Neuronal stem cell (in vitro differentiated cells): ENCODE measurements around the gene PRR14L.

Experiments
- DNase-seq: peaks from one replicate; pipeline ENCODE4 v3.0.0-alpha.2; 2013; ENCODE audit warnings: low spot score
- H2AFZ ChIP-seq: one replicate; pipeline ENCODE4 v1.6.1; 2013; ENCODE audit warnings: mild to moderate bottlenecking, low read length, inconsistent platforms
- H2AK5ac ChIP-seq: 2 replicates; pipeline ENCODE4 v1.6.1; 2013; ENCODE audit warnings: low read depth, mild to moderate bottlenecking, inconsistent platforms, low read length, moderate library complexity, mixed read lengths
- H2BK120ac ChIP-seq: 2 replicates; pipeline ENCODE4 v1.6.1; 2013; ENCODE audit warnings: low read depth, mild to moderate bottlenecking, inconsistent platforms, low read length, moderate library complexity, mixed read lengths
- H2BK12ac ChIP-seq: one replicate; pipeline ENCODE4 v1.6.1; 2013; ENCODE audit warnings: low read length, inconsistent platforms
- H2BK15ac ChIP-seq: 2 replicates; pipeline ENCODE4 v1.6.1; 2013; ENCODE audit warnings: mild to moderate bottlenecking, low read length, inconsistent platforms, mixed read lengths
- H2BK5ac ChIP-seq: one replicate; pipeline ENCODE4 v1.6.1; 2013; ENCODE audit warnings: inconsistent platforms, mild to moderate bottlenecking, low read length, moderate library complexity
- H3K14ac ChIP-seq: one replicate; pipeline ENCODE4 v1.6.1; 2013; ENCODE audit warnings: low read length, inconsistent platforms
- H3K18ac ChIP-seq: 2 replicates; pipeline ENCODE4 v1.6.1; 2013; ENCODE audit warnings: low read length, inconsistent platforms
- H3K23ac ChIP-seq: 2 replicates; pipeline ENCODE4 v1.6.1; 2013; ENCODE audit warnings: low read depth, mild to moderate bottlenecking, mixed read lengths, low read length, inconsistent platforms; ENCODE audit not compliant: poor library complexity
- H3K27ac ChIP-seq: replicated peaks from 3 replicates; pipeline ENCODE4 v1.5.1; 2013; ENCODE audit warnings: low read length, inconsistent platforms
- H3K27me3 ChIP-seq, 3 experiments: 2 replicates each; pipeline ENCODE4 v1.6.1; 2013; ENCODE audit warnings: low read length in 3 of 3, mild to moderate bottlenecking in 2 of 3, inconsistent platforms in 1 of 3, low read depth in 1 of 3, mixed read lengths in 1 of 3, moderate library complexity in 1 of 3; ENCODE audit not compliant: control insufficient read depth in 3 of 3, insufficient read depth in 3 of 3
- H3K36me3 ChIP-seq, 2 donors: replicated peaks in 1 of 2; 2 replicates each; pipeline ENCODE4 v1.6.1; 2013; ENCODE audit warnings: low read length in 2 of 2; ENCODE audit not compliant: control insufficient read depth in 2 of 2, insufficient read depth in 2 of 2
- H3K4ac ChIP-seq: 2 replicates; pipeline ENCODE4 v1.6.1; 2013; ENCODE audit warnings: inconsistent platforms, mild to moderate bottlenecking, low read length, moderate library complexity
- H3K4me1 ChIP-seq, 2 donors: 1 replicate in 1 of 2; 2 replicates in 1 of 2; pipeline ENCODE4 v1.6.1; 2013; ENCODE audit warnings: low read length in 2 of 2, low read depth in 1 of 2; ENCODE audit not compliant: control insufficient read depth in 2 of 2, insufficient read depth in 1 of 2
- H3K4me2 ChIP-seq: one replicate; pipeline ENCODE4 v1.6.1; 2013; ENCODE audit warnings: mild to moderate bottlenecking, low read length, inconsistent platforms; ENCODE audit not compliant: insufficient read depth, poor library complexity, severe bottlenecking
- H3K4me3 ChIP-seq, 2 donors: 2 replicates each; pipeline ENCODE4 v1.5.1; 2013; ENCODE audit warnings: low read length in 2 of 2, mild to moderate bottlenecking in 2 of 2, inconsistent platforms in 1 of 2, moderate library complexity in 1 of 2
- H3K79me1 ChIP-seq: one replicate; pipeline ENCODE4 v1.6.1; 2013; ENCODE audit warnings: low read depth, mild to moderate bottlenecking, inconsistent platforms, low read length, moderate library complexity
- H3K9ac ChIP-seq: one replicate; pipeline ENCODE4 v1.6.1; 2013; ENCODE audit warnings: mild to moderate bottlenecking, low read depth, low read length, inconsistent platforms; ENCODE audit not compliant: poor library complexity
- H3K9me3 ChIP-seq, 2 donors: replicated peaks in 1 of 2; 2 replicates each; pipeline versions ENCODE3 to v1.6.1; 2013; ENCODE audit warnings: low read length in 2 of 2, mild to moderate bottlenecking in 2 of 2, inconsistent platforms in 1 of 2, low read depth in 1 of 2, mixed read lengths in 1 of 2, moderate library complexity in 1 of 2; ENCODE audit not compliant: control insufficient read depth in 2 of 2, insufficient read depth in 1 of 2
- H4K8ac ChIP-seq: one replicate; pipeline ENCODE4 v1.6.1; 2013; ENCODE audit warnings: low read depth, mild to moderate bottlenecking, inconsistent platforms, low read length, moderate library complexity
- H4K91ac ChIP-seq: one replicate; pipeline ENCODE4 v1.6.1; 2013; ENCODE audit warnings: low read length, low read depth, mild to moderate bottlenecking, inconsistent platforms; ENCODE audit not compliant: poor library complexity
- WGBS, 2 donors: extraction: QIAGEN DNeasy Blood & Tissue Kit; methylation state at CpG; one replicate each; pipeline ENCODE4 v1.1.7; 2013; ENCODE audit warnings: missing lambda C conversion rate in 2 of 2, mixed read lengths in 1 of 2; ENCODE audit not compliant: insufficient read length in 2 of 2, insufficient replicate concordance in 1 of 2; ENCODE audit errors: extremely low coverage in 2 of 2; 5-methylcytosine and 5-hydroxymethylcytosine counted together

PRR14L gene

GRCh38 chr22:31737932-31738331 lies 12.0 kb downstream of the PRR14L start:
- H3K36me3 ChIP-seq, result peaks cover 11 to 69% of the 10 kb centered on the region in 2 donors

DNA sequence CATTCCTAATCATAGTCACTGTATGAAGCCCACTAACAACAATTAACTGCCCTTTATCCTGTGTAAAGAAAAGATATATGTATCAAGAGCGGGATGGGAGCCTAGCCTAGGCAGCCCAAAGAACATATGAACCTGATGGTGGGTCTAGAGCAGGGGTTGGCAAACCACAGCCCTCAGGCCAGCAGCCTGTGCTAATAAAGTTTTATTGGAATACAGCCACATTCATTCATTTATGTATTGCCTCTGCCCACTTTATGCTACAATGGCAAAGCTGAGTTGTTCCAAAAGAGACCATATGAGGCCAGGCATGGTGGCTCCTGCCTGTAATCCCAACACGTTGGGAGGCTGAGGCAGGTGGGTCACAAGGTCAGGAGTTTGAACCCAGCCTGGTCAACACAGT lies 13.5 kb downstream of the PRR14L start:
- Histone ChIP-seq H4K8ac (peak overlapping the region; percentile 9), H3K4me1 (peaks cover 0 to 1% of the 10 kb centered on the region in 2 donors), H2AFZ (no peak overlapping the region), H3K27me3 (no peaks in the 10 kb centered on the region), H3K14ac (no peak overlapping the region), H3K4me2 (no peak overlapping the region), H2BK5ac (no peak overlapping the region), H2BK120ac (no peak overlapping the region), H2BK15ac (no peak overlapping the region), H3K18ac (no peak overlapping the region), H3K23ac (no peak overlapping the region), H3K4ac (no peak overlapping the region), H3K36me3 (peaks cover 12 to 63% of the 10 kb centered on the region in 2 donors), H3K9ac (no peak overlapping the region), H3K27ac (no peak overlapping the region), H2AK5ac (no peak overlapping the region), H3K79me1 (peaks cover 9% of the 10 kb centered on the region), H3K9me3 (no peaks in the 10 kb centered on the region), H2BK12ac (no peak overlapping the region), H3K4me3 (no peak overlapping the region), H4K91ac (no peak overlapping the region)
- no peak for DNase-seq
- WGBS, 2 donors, result no CpG with 5 or more reads among the region's 2 CpGs

More at GRCh38 chr22:31737932-31738331, 12.0 kb downstream of the PRR14L start:
- H3K79me1 ChIP-seq, result peaks cover 6% of the 10 kb centered on the region
- no peak overlapping the region for H2BK15ac ChIP-seq
- no peak overlapping the region for H3K23ac ChIP-seq
- peaks cover 0 to 1% of the 10 kb centered on the region in 2 donors for H3K4me1 ChIP-seq
- WGBS, 2 donors, result no CpG with 5 or more reads among the region's 5 CpGs
- no peak overlapping the region for H3K14ac ChIP-seq
- no peak overlapping the region for H3K9ac ChIP-seq
- H3K18ac ChIP-seq, result no peak overlapping the region
- no peaks in the 10 kb centered on the region for H3K27me3 ChIP-seq
- DNase-seq, result no peak
- H3K4ac ChIP-seq, result no peak overlapping the region
- H2AK5ac ChIP-seq, result no peak overlapping the region
- H2AFZ ChIP-seq, result no peak overlapping the region
- no peak overlapping the region for H4K91ac ChIP-seq
- H3K4me2 ChIP-seq, result no peak overlapping the region
- H3K27ac ChIP-seq, result no peak overlapping the region
- H2BK5ac ChIP-seq, result no peak overlapping the region
- no peak overlapping the region for H2BK12ac ChIP-seq
- no peaks in the 10 kb centered on the region for H3K9me3 ChIP-seq
- no peak overlapping the region for H2BK120ac ChIP-seq
- H4K8ac ChIP-seq, result no peak overlapping the region
- H3K4me3 ChIP-seq, result no peak overlapping the region

DNA sequence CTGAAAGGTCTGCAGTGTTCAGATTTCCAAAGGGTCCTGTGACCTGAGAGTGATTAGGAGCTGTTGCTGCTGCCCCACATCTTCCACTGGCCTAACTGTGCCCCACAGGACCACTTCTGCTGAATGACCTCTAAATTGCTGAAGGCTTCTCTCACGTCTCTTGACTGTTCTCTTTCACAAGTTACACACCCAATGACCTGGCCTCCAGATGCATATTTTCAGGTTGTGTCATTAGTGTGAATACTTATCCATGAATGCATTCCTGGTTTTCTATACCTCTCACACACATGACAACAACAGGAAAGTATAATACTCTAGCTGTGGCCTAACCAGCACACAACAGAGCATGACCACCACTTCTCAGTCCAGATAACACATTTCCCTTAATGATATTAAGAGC lies 15.4 kb downstream of the PRR14L start:
- H3K79me1 ChIP-seq, result peaks cover 9% of the 10 kb centered on the region
- no peak overlapping the region for H3K23ac ChIP-seq
- H3K9ac ChIP-seq, result no peak overlapping the region
- H3K18ac ChIP-seq, result no peak overlapping the region
- H3K4me2 ChIP-seq, result no peak overlapping the region
- no peak overlapping the region for H2AK5ac ChIP-seq
- H3K27me3 ChIP-seq, result no peaks in the 10 kb centered on the region
- no peak overlapping the region for H3K4me3 ChIP-seq
- no peak overlapping the region for H3K4ac ChIP-seq
- no peak overlapping the region for H4K8ac ChIP-seq
- peaks cover 12 to 60% of the 10 kb centered on the region in 2 donors for H3K36me3 ChIP-seq
- H3K14ac ChIP-seq, result no peak overlapping the region
- H2BK15ac ChIP-seq, result no peak overlapping the region
- H2BK120ac ChIP-seq, result no peak overlapping the region
- no peak overlapping the region for H2BK5ac ChIP-seq
- no peaks in the 10 kb centered on the region for H3K9me3 ChIP-seq
- H2BK12ac ChIP-seq, result no peak overlapping the region
- H2AFZ ChIP-seq, result no peak overlapping the region
- no peak overlapping the region for H3K27ac ChIP-seq
- peaks cover 0 to 1% of the 10 kb centered on the region in 2 donors for H3K4me1 ChIP-seq
- H4K91ac ChIP-seq, result no peak overlapping the region
- no peak for DNase-seq
- no CpG with 5 or more reads among the region's 1 CpG for WGBS, 2 donors

DNA sequence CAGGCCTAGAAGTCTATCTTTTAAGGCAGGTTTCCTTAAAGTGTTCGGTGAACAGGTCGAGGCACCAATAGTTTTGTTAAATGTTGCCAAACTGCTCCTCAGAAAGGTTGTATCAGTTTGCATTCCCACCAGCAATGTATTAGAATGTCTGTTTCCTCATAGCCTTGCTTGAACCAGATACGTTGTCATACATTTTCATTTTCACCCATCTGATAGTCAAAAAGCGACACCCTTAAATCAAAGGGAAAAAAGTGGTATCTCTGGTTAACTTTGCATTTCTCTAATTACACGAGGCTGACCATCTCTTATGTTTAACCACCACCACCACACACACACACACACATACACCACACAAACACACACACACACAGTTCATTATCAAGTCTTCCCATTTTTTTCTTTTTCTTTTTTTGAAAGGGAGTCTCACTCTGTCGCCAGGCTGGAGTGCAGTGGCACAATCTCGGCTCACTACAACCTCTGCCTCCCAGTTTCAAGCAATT lies 16.3 kb downstream of the PRR14L start:
- no peaks in the 10 kb centered on the region for H3K9me3 ChIP-seq
- H2BK5ac ChIP-seq, result no peak overlapping the region
- peaks cover 0 to 1% of the 10 kb centered on the region in 2 donors for H3K4me1 ChIP-seq
- H3K14ac ChIP-seq, result no peak overlapping the region
- H2AFZ ChIP-seq, result no peak overlapping the region
- peaks cover 13 to 55% of the 10 kb centered on the region in 2 donors for H3K36me3 ChIP-seq
- no peak overlapping the region for H3K4me3 ChIP-seq
- H3K18ac ChIP-seq, result no peak overlapping the region
- H4K91ac ChIP-seq, result no peak overlapping the region
- DNase-seq, result no peak
- no peak overlapping the region for H3K27ac ChIP-seq
- no peak overlapping the region for H3K4ac ChIP-seq
- H2BK12ac ChIP-seq, result no peak overlapping the region
- no peak overlapping the region for H3K4me2 ChIP-seq
- WGBS, 2 donors, result 100% methylated on average over 1 of the region's 7 CpGs; no CpG with 5 or more reads in 1 of the 2 donors
- H3K79me1 ChIP-seq, result peaks cover 9% of the 10 kb centered on the region
- H3K9ac ChIP-seq, result no peak overlapping the region
- H3K23ac ChIP-seq, result no peak overlapping the region
- H4K8ac ChIP-seq, result no peak overlapping the region
- H2BK120ac ChIP-seq, result no peak overlapping the region
- H2AK5ac ChIP-seq, result no peak overlapping the region
- H3K27me3 ChIP-seq, result no peaks in the 10 kb centered on the region
- H2BK15ac ChIP-seq, result no peak overlapping the region
